Endothelial cell (in vitro differentiated cells): Measurements from ENCODE around the gene GPR62. TPM values are rescaled to one million over a fixed set of nuclear protein-coding genes. Genes with fewer than 3 reads are reported as not detected.

Source experiments
- DNase-seq: peaks from one replicate; pipeline ENCODE4 v3.0.0; 2021; ENCODE audit warnings: low spot score
- H3K27ac Mint-ChIP-seq: one replicate; pipeline ENCODE4 v1.8.0; 2021; ENCODE audit warnings: mixed read lengths, inconsistent platforms; ENCODE audit not compliant: unreplicated experiment
- H3K27me3 Mint-ChIP-seq: one replicate; pipeline ENCODE4 v1.8.0; 2021; ENCODE audit warnings: mild to moderate bottlenecking, moderate library complexity, mixed read lengths, inconsistent platforms; ENCODE audit not compliant: unreplicated experiment
- H3K36me3 Mint-ChIP-seq: one replicate; pipeline ENCODE4 v1.8.0; 2021; ENCODE audit warnings: mild to moderate bottlenecking, low read depth, mixed read lengths, inconsistent platforms; ENCODE audit not compliant: unreplicated experiment
- H3K4me1 Mint-ChIP-seq: one replicate; pipeline ENCODE4 v1.8.0; 2021; ENCODE audit warnings: mild to moderate bottlenecking, mixed read lengths, inconsistent platforms; ENCODE audit not compliant: unreplicated experiment
- H3K4me3 Mint-ChIP-seq: one replicate; pipeline ENCODE4 v1.8.0; 2021; ENCODE audit warnings: mild to moderate bottlenecking, mixed read lengths, inconsistent platforms; ENCODE audit not compliant: unreplicated experiment
- H3K9me3 Mint-ChIP-seq: one replicate; pipeline ENCODE4 v1.8.0; 2021; ENCODE audit warnings: mixed read lengths, inconsistent platforms; ENCODE audit not compliant: unreplicated experiment
- CTCF ChIP-seq: fragments of 200-600 bp; sonication (generic); IDR thresholded peaks from one replicate; pipeline ENCODE4 v1.5.0; 2021; ENCODE audit warnings: antibody characterized with exemption; ENCODE audit not compliant: unreplicated experiment
- total RNA-seq: library from RNA; stranded (reverse); fragmentation: NEBNext Ultra II Directional; extraction: Animal tissue kit (Norgen Biotek cat#: 25700); gene quantifications from one replicate; pipeline ENCODE4 v1.2.1, GENCODE V29; 2021; ENCODE audit not compliant: unreplicated experiment

The GPR62 gene
- total RNA-seq, 1 donor from 2014 or later: not detected

- Mint-ChIP-seq H3K27me3 (peaks cover 14% of the 10 kb centered on the region), H3K9me3 (no peaks in the 10 kb centered on the region), H3K36me3 (no peaks in the 10 kb centered on the region), H3K4me3 (no peak overlapping the region), H3K4me1 (peaks cover 17% of the 10 kb centered on the region), H3K27ac (no peak overlapping the region)
- no peak for TF ChIP-seq CTCF
- DNase-seq: no peak
Observed at GRCh38 chr3:52004906-52005395, 49.8 kb downstream of the GPR62 start.

GRCh38 chr3:52005571-52005986, 50.4 kb downstream of the GPR62 start:
- DNase-seq: no peak

GRCh38 chr3:52006017-52006819, 51.0 kb downstream of the GPR62 start:
- DNase-seq: no peak
- no peak overlapping the region for H3K4me3 Mint-ChIP-seq
- H3K4me1 Mint-ChIP-seq: peaks cover 17% of the 10 kb centered on the region
- no peak overlapping the region for H3K27ac Mint-ChIP-seq
- no peak for TF ChIP-seq CTCF
- H3K36me3 Mint-ChIP-seq: no peaks in the 10 kb centered on the region
- peaks cover 12% of the 10 kb centered on the region for H3K27me3 Mint-ChIP-seq
- no peaks in the 10 kb centered on the region for H3K9me3 Mint-ChIP-seq

More at GRCh38 chr3:52005571-52005986, 50.4 kb downstream of the GPR62 start:
- no peaks in the 10 kb centered on the region for H3K36me3 Mint-ChIP-seq
- H3K4me1 Mint-ChIP-seq: peaks cover 17% of the 10 kb centered on the region
- H3K27ac Mint-ChIP-seq: no peak overlapping the region
- TF ChIP-seq CTCF: no peak
- H3K4me3 Mint-ChIP-seq: no peak overlapping the region
- H3K9me3 Mint-ChIP-seq: no peaks in the 10 kb centered on the region
- peaks cover 12% of the 10 kb centered on the region for H3K27me3 Mint-ChIP-seq

- no peak for TF ChIP-seq CTCF
- Mint-ChIP-seq H3K36me3 (no peaks in the 10 kb centered on the region), H3K27me3 (peaks cover 11% of the 10 kb centered on the region), H3K4me3 (no peak overlapping the region), H3K4me1 (peaks cover 17% of the 10 kb centered on the region), H3K9me3 (no peaks in the 10 kb centered on the region), H3K27ac (no peak overlapping the region)
- no peak for DNase-seq
Observed at GRCh38 chr3:52006820-52007133, 51.6 kb downstream of the GPR62 start.

Other genes with a start within 250 kb of the GPR62 start
- 0.97 TPM for gene GRM2, start 248.3 kb upstream of the GPR62 start, total RNA-seq
- not detected for gene IQCF6, start 176.1 kb upstream of the GPR62 start, total RNA-seq
- not detected for gene IQCF2, start 93.8 kb upstream of the GPR62 start, total RNA-seq
- not detected for gene IQCF5, start 79.8 kb upstream of the GPR62 start, total RNA-seq
- gene IQCF1, start 52.0 kb upstream of the GPR62 start, total RNA-seq: not detected
- gene RRP9, start 13.5 kb upstream of the GPR62 start, total RNA-seq: 20.6 TPM
- gene PARP3, start 13.0 kb upstream of the GPR62 start, total RNA-seq: 4.6 TPM
- gene PCBP4, start 12.1 kb downstream of the GPR62 start, total RNA-seq: 60.6 TPM
- 7.1 TPM for gene ABHD14B, start 18.7 kb downstream of the GPR62 start, total RNA-seq
- 5.4 TPM for gene ABHD14A, start 19.7 kb downstream of the GPR62 start, total RNA-seq
- gene ACY1, start 28.2 kb downstream of the GPR62 start, total RNA-seq: 19.8 TPM
- gene RPL29, start 40.5 kb downstream of the GPR62 start, total RNA-seq: 925 TPM
- gene DUSP7, start 101.2 kb downstream of the GPR62 start, total RNA-seq: 21.7 TPM
- gene POC1A, start 199.0 kb downstream of the GPR62 start, total RNA-seq: 7.5 TPM
- 59.1 TPM for gene ALAS1, start 242.8 kb downstream of the GPR62 start, total RNA-seq